Naive thymus-derived CD4-positive, alpha-beta T cell (primary cell): Measurements from ENCODE around the gene PPTC7. TPM values are rescaled to one million over a fixed set of nuclear protein-coding genes. Genes with fewer than 3 reads are reported as not detected.

Experiments used
- ATAC-seq: fragments of 150-1000 bp; cut with Tn5 transposase; 2 replicates; pipeline ENCODE4 v1.10.0; 2021; ENCODE audit warnings: mild to moderate bottlenecking, moderate library complexity
- CTCF ChIA-PET: fragments of 350-600 bp; sonication (Branson Sonifier 250); formaldehyde crosslinking; loops from one replicate; lab custom pipeline; 2021; ENCODE audit warnings: antibody characterized with exemption; lab: Charles Lee
- POLR2A ChIA-PET: fragments of 350-600 bp; sonication (Branson Sonifier 250); formaldehyde crosslinking; loops from one replicate; lab custom pipeline; 2021; ENCODE audit warnings: antibody characterized with exemption, inconsistent platforms; lab: Charles Lee
- DNase-seq, 9 donors: peaks; one replicate each; pipeline versions ENCODE4 v3.0.0 to v3.0.0-alpha.2; 2020 to 2022; ENCODE audit warnings: mixed read lengths in 1 of 9
- H3K27ac ChIP-seq: one replicate; pipeline ENCODE4 v1.7.0; 2013; ENCODE audit warnings: mild to moderate bottlenecking, low read depth, low read length, moderate library complexity
- H3K27me3 ChIP-seq, 2 donors: one replicate each; pipeline ENCODE4 v1.7.0; 2013; ENCODE audit warnings: low read length in 2 of 2, mild to moderate bottlenecking in 2 of 2, moderate library complexity in 2 of 2; ENCODE audit not compliant: control insufficient read depth in 2 of 2, insufficient read depth in 2 of 2
- H3K36me3 ChIP-seq, 3 experiments: 1 replicate in 2 of 3; 2 replicates in 1 of 3; pipeline ENCODE4 v1.7.0; 2013; ENCODE audit warnings: low read length in 3 of 3, mild to moderate bottlenecking in 3 of 3, moderate library complexity in 1 of 3; ENCODE audit not compliant: insufficient read depth in 3 of 3, control insufficient read depth in 2 of 3
- H3K4me1 ChIP-seq, 2 donors: one replicate each; pipeline ENCODE4 v1.7.0; 2013; ENCODE audit warnings: low read length in 2 of 2, mild to moderate bottlenecking in 2 of 2, moderate library complexity in 1 of 2; ENCODE audit not compliant: control insufficient read depth in 2 of 2, insufficient read depth in 2 of 2
- H3K4me3 ChIP-seq: 2 replicates; pipeline ENCODE4 v1.7.0; 2013; ENCODE audit warnings: mild to moderate bottlenecking, low read length
- H3K9me3 ChIP-seq, 3 experiments: 1 replicate in 2 of 3; 2 replicates in 1 of 3; pipeline ENCODE4 v1.7.0; 2013; ENCODE audit warnings: low read length in 3 of 3; ENCODE audit not compliant: control insufficient read depth in 2 of 3
- H3K27ac Mint-ChIP-seq, 9 donors: one replicate each; pipeline ENCODE4 v1.8.0; 2020 to 2022; ENCODE audit warnings: mixed read lengths in 9 of 9, mild to moderate bottlenecking in 8 of 9, moderate library complexity in 5 of 9, inconsistent platforms in 2 of 9
- H3K27me3 Mint-ChIP-seq, 5 donors: one replicate each; pipeline ENCODE4 v1.8.0; 2021 to 2022; ENCODE audit warnings: mixed read lengths in 5 of 5, mild to moderate bottlenecking in 1 of 5
- H3K36me3 Mint-ChIP-seq, 5 donors: one replicate each; pipeline ENCODE4 v1.8.0; 2020 to 2022; ENCODE audit warnings: mixed read lengths in 5 of 5, mild to moderate bottlenecking in 3 of 5, inconsistent platforms in 1 of 5
- H3K4me1 Mint-ChIP-seq, 7 donors: one replicate each; pipeline ENCODE4 v1.8.0; 2020 to 2022; ENCODE audit warnings: mixed read lengths in 7 of 7, mild to moderate bottlenecking in 3 of 7, inconsistent platforms in 1 of 7
- H3K4me3 Mint-ChIP-seq, 10 donors: one replicate each; pipeline ENCODE4 v1.8.0; 2020 to 2022; ENCODE audit warnings: mild to moderate bottlenecking in 10 of 10, mixed read lengths in 10 of 10, moderate library complexity in 6 of 10, inconsistent platforms in 2 of 10
- H3K9me3 Mint-ChIP-seq, 11 donors: one replicate each; pipeline ENCODE4 v1.8.0; 2020 to 2022; ENCODE audit warnings: mixed read lengths in 11 of 11, mild to moderate bottlenecking in 4 of 11, inconsistent platforms in 1 of 11, moderate library complexity in 1 of 11
- intact Hi-C, 2 donors: fragments of 100-400 bp; cut with micrococcal nuclease; formaldehyde crosslinking; loops; one replicate each; pipeline ENCODE4 v1.15.1; 2023
- polyA plus RNA-seq, 2 donors: library from polyadenylated mRNA; unstranded; fragments of 300-500 nt; fragmentation: Illumina TruSeq; gene quantifications; one replicate each; pipeline ENCODE4 v1.2.3, GENCODE V29; 2021
- total RNA-seq, 6 experiments: library from RNA in 5 of 6; stranded (reverse) in 5 of 6; gene quantifications; 1 replicate in 5 of 6; 2 replicates in 1 of 6; pipeline ENCODE4 v1.2.3 and lab custom pipeline; 2021 to 2026

PPTC7 gene
- total and polyA plus RNA-seq, 7 experiments from 2014 or later = 9.7 to 43.8 (median 37.8) TPM

DNA sequence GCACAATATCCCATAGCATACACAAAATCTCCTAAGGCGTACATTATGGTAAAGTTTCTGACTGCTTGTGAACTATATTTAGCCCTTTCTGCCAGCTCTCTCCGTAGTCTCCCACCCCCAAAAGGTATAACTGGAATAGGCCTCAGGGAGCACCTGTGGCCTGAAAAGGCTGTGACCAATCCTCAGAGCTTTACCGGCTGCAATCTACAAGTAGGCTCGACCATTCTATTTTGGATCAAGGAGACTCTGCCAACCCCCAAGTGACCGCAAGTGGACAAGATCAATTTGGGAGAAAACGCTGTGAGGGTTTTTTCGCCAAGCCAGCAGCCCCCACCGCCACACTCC, 1.2 kb downstream of the PPTC7 start:
- no peaks in the 10 kb centered on the region for H3K9me3 Mint-ChIP-seq
- ATAC-seq (no peak), DNase-seq (no peak)
- CTCF ChIA-PET = interaction anchor here (3.7 kb wide), 1 partner anchor 19 kb away, joined by 33 read pairs; no protein-coding TSS in a partner anchor
- Histone ChIP-seq H3K27me3 (no peaks in the 10 kb centered on the region), H3K36me3 (peaks cover 0 to 7% (median 0%) of the 10 kb centered on the region in 3 experiments), H3K9me3 (no peaks in the 10 kb centered on the region), H3K4me1 (peaks cover 32 to 65% of the 10 kb centered on the region in 2 donors), H3K4me3 (peak overlapping the region; percentile 72), H3K27ac (peak overlapping the region; percentile 97)
- intact Hi-C loops = loop anchor here in 1 of 2 donors (1.0 to 10.0 kb wide), 3 partner anchors 301 to 825 kb away; partner anchors contain the start of genes ATP2A2 and IFT81
- peaks cover 0 to 21% (median 0%) of the 10 kb centered on the region in 5 donors for H3K36me3 Mint-ChIP-seq
- no peaks in the 10 kb centered on the region for H3K27me3 Mint-ChIP-seq
- POLR2A ChIA-PET = interaction anchor here (1.5 kb wide), 1 partner anchor 17 kb away, joined by 4 read pairs; no protein-coding TSS in a partner anchor
- H3K4me1 Mint-ChIP-seq = peaks cover 64 to 82% (median 76%) of the 10 kb centered on the region in 7 donors
- peak overlapping the region; percentile 84 to 96 (median 93) for H3K27ac Mint-ChIP-seq
- peak overlapping the region; percentile 91 to 97 (median 95) for H3K4me3 Mint-ChIP-seq

DNA sequence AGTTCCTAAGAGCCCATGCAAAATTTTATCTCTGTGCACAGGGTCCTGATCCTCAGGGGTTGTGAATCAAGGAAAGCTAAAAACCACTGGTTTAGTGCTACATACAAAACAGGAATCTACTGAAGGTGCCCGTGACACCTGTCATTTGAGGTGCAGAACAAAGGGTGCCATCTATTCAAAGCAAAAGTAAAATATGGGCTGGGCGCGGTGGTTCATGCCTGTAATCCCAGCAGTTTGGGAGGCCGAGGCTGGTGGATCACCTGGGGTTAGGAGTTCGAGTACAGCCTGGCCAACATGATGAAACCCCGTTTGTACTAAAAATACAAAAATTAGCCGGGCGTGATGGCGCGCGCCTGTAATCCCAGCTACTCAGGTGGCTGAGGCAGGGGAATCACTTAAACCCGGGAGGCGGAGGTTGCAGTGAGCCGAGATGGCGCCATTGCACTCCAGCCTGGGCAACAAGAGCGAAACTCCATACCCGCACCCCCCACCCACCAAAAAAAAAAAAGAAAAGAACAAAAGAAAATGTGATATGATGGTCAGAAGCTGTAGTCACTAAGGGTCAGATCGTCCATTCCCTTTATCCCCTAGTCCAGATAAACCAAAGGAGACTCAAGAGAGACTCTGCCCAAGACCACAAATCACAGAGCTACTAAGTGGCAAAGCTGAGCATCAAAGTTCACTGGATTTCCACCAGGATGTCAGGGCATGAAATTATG, 3.4 kb downstream of the PPTC7 start:
- intact Hi-C loops = loop anchor here in 1 of 2 donors (10.0 kb wide), 1 partner anchor 455 kb away; the partner anchor contains the start of gene IFT81
- peaks cover 0 to 1% (median 0%) of the 10 kb centered on the region in 11 donors for H3K9me3 Mint-ChIP-seq
- Histone ChIP-seq H3K36me3 (peaks cover 0 to 7% (median 0%) of the 10 kb centered on the region in 3 experiments), H3K27me3 (no peaks in the 10 kb centered on the region), H3K27ac (peak overlapping the region; percentile 74), H3K9me3 (no peaks in the 10 kb centered on the region), H3K4me3 (peak overlapping the region; percentile 42), H3K4me1 (peaks cover 30 to 61% of the 10 kb centered on the region in 2 donors)
- H3K36me3 Mint-ChIP-seq = peaks cover 0 to 25% (median 0%) of the 10 kb centered on the region in 5 donors
- ChIA-PET CTCF (interaction anchor here (0.7 to 3.7 kb wide), 5 partner anchors 13 to 129 kb away, joined by 3 to 33 read pairs (median 4); partner anchors contain the start of gene ARPC3), POLR2A (interaction anchor here (0.7 to 2.0 kb wide), 11 partner anchors 9 to 127 kb away, joined by 3 to 8 read pairs (median 4); partner anchors contain the start of gene TCTN1)
- no peak for ATAC-seq
- peak overlapping the region; percentile 59 to 96 (median 85) for H3K27ac Mint-ChIP-seq
- peak overlapping the region; percentile 80 to 97 (median 95) for H3K4me3 Mint-ChIP-seq
- peaks cover 67 to 87% (median 81%) of the 10 kb centered on the region in 7 donors for H3K4me1 Mint-ChIP-seq
- H3K27me3 Mint-ChIP-seq = no peaks in the 10 kb centered on the region
- peak in 2 of 9 donors; percentile 16 to 22 for DNase-seq

DNA sequence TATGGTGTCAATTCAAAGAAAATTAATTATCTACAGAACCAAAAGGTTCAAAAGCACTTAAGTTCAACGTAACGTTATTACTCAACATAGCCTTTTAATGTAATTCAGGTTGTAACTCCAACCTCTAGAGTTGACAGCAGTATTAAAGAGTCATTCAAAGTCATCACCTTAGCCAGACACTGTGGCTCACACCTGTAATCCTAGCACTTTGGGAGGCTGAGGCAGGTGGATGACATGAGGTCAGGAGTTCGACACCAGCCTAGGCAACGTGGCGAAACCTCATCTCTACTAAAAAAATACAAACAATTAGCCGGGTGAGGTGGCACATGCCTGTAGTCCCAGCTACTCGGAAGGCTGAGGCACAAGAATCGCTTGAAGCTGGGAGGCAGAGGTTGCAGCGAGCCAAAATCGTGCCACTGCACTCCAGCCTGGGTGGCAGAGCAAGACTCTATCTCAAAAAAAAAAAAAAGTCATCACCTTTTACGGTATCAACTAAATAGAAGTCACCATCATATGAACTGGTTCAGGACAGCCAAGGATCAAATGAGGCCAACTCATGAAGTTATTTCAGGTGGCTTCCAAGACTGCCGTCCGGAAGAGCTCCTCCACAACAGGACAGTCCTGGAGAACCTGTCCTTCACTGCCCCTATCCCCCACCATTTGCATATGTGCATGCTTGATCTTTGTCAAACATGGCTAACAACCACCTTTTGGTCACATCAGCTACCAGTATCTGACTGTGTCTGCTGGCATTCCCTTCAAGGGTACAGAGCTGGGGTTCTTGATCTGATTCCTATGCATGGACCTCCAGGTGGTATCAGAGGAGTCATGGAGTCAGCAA, 4.2 kb downstream of the PPTC7 start:
- H3K27ac Mint-ChIP-seq = peak overlapping the region; percentile 59 to 96 (median 85)
- Histone ChIP-seq H3K27me3 (no peaks in the 10 kb centered on the region), H3K36me3 (peaks cover 0 to 7% (median 0%) of the 10 kb centered on the region in 3 experiments), H3K9me3 (no peaks in the 10 kb centered on the region), H3K4me3 (peak overlapping the region; percentile 42), H3K27ac (peak overlapping the region; percentile 74), H3K4me1 (peaks cover 29 to 54% of the 10 kb centered on the region in 2 donors)
- ChIA-PET CTCF (interaction anchor here (0.6 to 3.7 kb wide), 6 partner anchors 14 to 129 kb away, joined by 3 to 33 read pairs (median 4); partner anchors contain the start of gene ARPC3), POLR2A (interaction anchor here (0.7 to 2.0 kb wide), 8 partner anchors 10 to 35 kb away, joined by 3 to 8 read pairs (median 4); partner anchors contain the start of gene TCTN1)
- peaks cover 61 to 87% (median 78%) of the 10 kb centered on the region in 7 donors for H3K4me1 Mint-ChIP-seq
- intact Hi-C loops = loop anchor here (1.0 kb wide), 5 partner anchors 11 to 111 kb away; partner anchors contain the start of genes FAM216A (in 1 of the 2) and GPN3 (in 1 of the 2)
- H3K36me3 Mint-ChIP-seq = peaks cover 0 to 30% (median 0%) of the 10 kb centered on the region in 5 donors
- ATAC-seq (no peak), DNase-seq (no peak)
- peak overlapping the region; percentile 80 to 97 (median 95) for H3K4me3 Mint-ChIP-seq
- peaks cover 0 to 1% (median 0%) of the 10 kb centered on the region in 11 donors for H3K9me3 Mint-ChIP-seq
- H3K27me3 Mint-ChIP-seq = no peaks in the 10 kb centered on the region

DNA sequence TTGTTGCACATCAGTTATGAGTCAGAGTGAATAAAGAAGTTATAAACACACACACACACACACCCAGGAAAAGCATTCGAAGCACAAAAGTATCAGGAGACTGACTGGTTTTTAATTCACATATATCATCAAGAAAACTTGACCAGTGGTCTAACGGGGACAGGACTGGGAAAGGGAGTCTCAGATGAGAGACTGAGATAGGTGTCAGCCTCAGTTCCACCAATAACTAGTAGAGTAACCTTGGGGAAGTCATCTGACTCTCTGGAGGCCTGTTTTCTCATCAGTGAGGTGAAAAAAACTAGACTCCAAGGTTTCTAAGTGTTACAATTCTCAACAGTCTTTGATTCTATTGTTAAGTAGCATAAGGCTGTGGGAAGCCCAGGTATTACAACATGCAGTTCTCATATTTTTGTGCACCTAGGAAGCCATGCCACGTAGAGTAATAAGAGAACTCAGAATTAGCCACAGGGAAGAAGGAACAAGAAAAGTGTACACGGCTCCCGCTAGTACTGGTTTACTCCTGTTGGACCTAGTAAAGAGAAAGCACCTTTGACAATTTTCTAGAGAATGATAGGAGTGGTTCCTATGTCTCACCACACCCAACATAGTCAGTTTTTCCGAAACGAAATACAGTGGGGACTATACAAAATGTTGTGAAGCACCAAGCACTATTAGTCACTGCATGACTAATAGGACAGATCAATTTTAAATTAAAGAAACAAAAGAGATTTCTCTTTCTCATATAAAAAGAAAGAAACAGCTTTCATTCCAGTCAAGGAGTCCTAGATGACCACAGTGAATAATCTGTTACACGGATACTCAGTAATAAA, 5.0 kb downstream of the PPTC7 start:
- Histone ChIP-seq H3K9me3 (no peaks in the 10 kb centered on the region), H3K4me3 (peak overlapping the region; percentile 14), H3K27me3 (no peaks in the 10 kb centered on the region), H3K27ac (peak overlapping the region; percentile 74), H3K4me1 (peaks cover 23 to 48% of the 10 kb centered on the region in 2 donors), H3K36me3 (peaks cover 0 to 7% (median 0%) of the 10 kb centered on the region in 3 experiments)
- H3K9me3 Mint-ChIP-seq = peaks cover 0 to 1% (median 0%) of the 10 kb centered on the region in 11 donors
- POLR2A ChIA-PET = interaction anchor here (0.8 to 2.0 kb wide), 6 partner anchors 8 to 110 kb away, joined by 3 to 8 read pairs (median 3); partner anchors contain the start of genes FAM216A, GPN3, RAD9B and VPS29
- peaks cover 56 to 84% (median 76%) of the 10 kb centered on the region in 7 donors for H3K4me1 Mint-ChIP-seq
- peak overlapping the region; percentile 67 to 96 (median 85) for H3K27ac Mint-ChIP-seq
- peaks cover 0 to 34% (median 0%) of the 10 kb centered on the region in 5 donors for H3K36me3 Mint-ChIP-seq
- intact Hi-C loops = loop anchor here (1.0 kb wide), 5 partner anchors 12 to 110 kb away; partner anchors contain the start of genes FAM216A (in 1 of the 2) and GPN3 (in 1 of the 2)
- peak in 2 of 9 donors; percentile 22 to 79 for DNase-seq
- CTCF ChIA-PET = interaction anchor here (0.6 to 1.4 kb wide), 2 partner anchors 26 to 29 kb away, joined by 4 read pairs; no protein-coding TSS in a partner anchor
- no peaks in the 10 kb centered on the region for H3K27me3 Mint-ChIP-seq
- peak; percentile 43 for ATAC-seq
- peak overlapping the region; percentile 59 to 96 (median 94) for H3K4me3 Mint-ChIP-seq

DNA sequence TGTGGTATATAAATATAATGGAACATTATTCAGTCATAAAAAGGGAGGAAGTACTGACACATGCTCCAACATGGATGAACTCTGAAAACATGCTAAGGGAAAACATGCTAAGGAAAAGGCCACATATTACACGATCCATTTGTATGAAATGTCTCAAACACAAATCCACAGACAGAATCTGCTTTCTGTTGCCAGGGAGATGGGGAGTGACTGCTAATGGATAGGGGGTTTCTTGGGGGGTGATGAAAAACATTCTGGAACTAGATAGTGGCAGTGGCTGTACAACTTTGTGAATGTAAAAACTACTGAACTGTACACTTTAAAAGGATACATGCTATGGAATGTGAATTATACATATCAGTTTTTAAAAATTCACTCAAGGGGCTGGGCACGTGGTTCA, 6.6 kb downstream of the PPTC7 start:
- H3K4me1 ChIP-seq = peaks cover 23 to 47% of the 10 kb centered on the region in 2 donors
- POLR2A ChIA-PET = interaction anchor here (0.9 to 5.1 kb wide), 6 partner anchors 9 to 126 kb away, joined by 3 to 32 read pairs (median 4); partner anchors contain the start of genes ARPC3 and TCTN1
- CTCF ChIA-PET = interaction anchor here (0.6 to 2.7 kb wide), 5 partner anchors 11 to 145 kb away, joined by 3 to 24 read pairs (median 4); no protein-coding TSS in a partner anchor
- no peaks in the 10 kb centered on the region for H3K36me3 ChIP-seq
- H3K27ac ChIP-seq = no peak overlapping the region
- DNase-seq (no peak), ATAC-seq (no peak)
- H3K4me1 Mint-ChIP-seq = peaks cover 53 to 80% (median 72%) of the 10 kb centered on the region in 7 donors
- peak overlapping the region; percentile 1 to 71 (median 50) for H3K4me3 Mint-ChIP-seq
- no peaks in the 10 kb centered on the region for H3K27me3 Mint-ChIP-seq
- peaks cover 0 to 40% (median 9%) of the 10 kb centered on the region in 5 donors for H3K36me3 Mint-ChIP-seq
- peak overlapping the region; percentile 10 to 96 (median 59) for H3K27ac Mint-ChIP-seq
- H3K9me3 Mint-ChIP-seq = peaks cover 0 to 12% (median 6%) of the 10 kb centered on the region in 11 donors
- H3K27me3 ChIP-seq = no peaks in the 10 kb centered on the region
- intact Hi-C loops = no loop called here
- no peak overlapping the region for H3K4me3 ChIP-seq
- peaks cover 0 to 6% (median 4%) of the 10 kb centered on the region in 3 experiments for H3K9me3 ChIP-seq
